Testis (tissue), 2 donors: ENCODE measurements around the gene TPSAB1.
"Not testable (repeated sequence)": the region's sequence is repeated elsewhere in the genome, so short reads cannot be mapped to it uniquely, and the experiment has no call there.

ENCODE experiments used
- CTCF ChIP-seq, 3 experiments: fragments of 450-650 bp in 2 of 3; fragments of 200-600 bp in 1 of 3; sonication (generic) in 1 of 3; IDR thresholded peaks; one replicate each; pipeline ENCODE4 v1.5.1; 2016 to 2019; ENCODE audit warnings: antibody characterized with exemption in 3 of 3, mild to moderate bottlenecking in 2 of 3, moderate library complexity in 1 of 3
- POLR2A ChIP-seq: fragments of 450-650 bp; IDR thresholded peaks from one replicate; pipeline ENCODE4 v1.6.1; 2017; ENCODE audit warnings: antibody characterized with exemption, mild to moderate bottlenecking, moderate library complexity

- TF ChIP-seq CTCF (IDR thresholded peaks at IDR 0.05); POLR2A: not testable (repeated sequence)
These were observed 49.7 kb upstream of the TPSAB1 start for GRCh38 chr16:1190789-1191188.
